Germinal center (tissue), 1 donor: Measurements from ENCODE around the gene RCOR2.

Experiments
- DNase-seq: peaks from one replicate; pipeline ENCODE4 v3.0.0; 2012; ENCODE audit warnings: mixed read lengths, low spot score

Gene RCOR2

DNA sequence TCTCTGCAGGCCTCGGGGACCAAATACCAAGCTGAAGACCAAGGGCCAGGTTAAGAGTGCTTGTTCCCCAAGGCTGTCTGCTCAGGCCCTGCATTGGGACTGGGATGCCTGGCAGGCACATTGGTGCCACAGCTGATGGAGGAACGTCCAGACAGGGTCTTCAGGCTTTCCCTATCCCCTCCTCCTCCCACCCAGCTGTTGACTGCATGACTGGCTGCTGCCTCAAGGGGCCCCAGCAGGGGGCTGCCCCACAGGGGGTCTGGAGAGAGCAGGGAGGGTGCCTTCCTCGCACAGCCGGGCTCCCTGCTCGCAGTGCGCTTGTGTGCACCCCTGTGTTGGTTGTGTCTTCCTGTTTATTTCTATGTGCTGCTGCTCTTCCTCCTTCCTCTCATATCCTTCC is 9.9 kb downstream of the RCOR2 start:
- DNase-seq: no peak

DNA sequence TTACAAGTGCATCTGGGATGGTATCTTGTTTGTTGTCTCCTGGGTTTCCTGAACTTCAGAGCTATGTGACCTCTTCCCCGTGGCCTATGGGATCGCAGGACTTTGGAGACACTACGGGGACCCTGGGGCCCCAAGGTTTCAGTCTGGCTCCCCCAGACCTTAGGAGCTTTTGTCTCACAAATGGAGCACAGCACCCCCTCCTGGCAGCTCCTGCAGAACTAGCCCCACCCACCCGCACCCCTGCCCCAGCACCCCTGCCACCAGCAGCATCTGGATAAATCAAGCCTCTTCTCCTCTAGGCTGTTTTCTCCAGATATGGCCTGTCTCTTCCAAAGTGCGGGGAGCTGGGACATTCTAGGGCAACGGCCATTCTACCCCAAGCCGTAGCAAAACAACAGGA is 10.4 kb downstream of the RCOR2 start:
- DNase-seq: peak; percentile 60

DNA sequence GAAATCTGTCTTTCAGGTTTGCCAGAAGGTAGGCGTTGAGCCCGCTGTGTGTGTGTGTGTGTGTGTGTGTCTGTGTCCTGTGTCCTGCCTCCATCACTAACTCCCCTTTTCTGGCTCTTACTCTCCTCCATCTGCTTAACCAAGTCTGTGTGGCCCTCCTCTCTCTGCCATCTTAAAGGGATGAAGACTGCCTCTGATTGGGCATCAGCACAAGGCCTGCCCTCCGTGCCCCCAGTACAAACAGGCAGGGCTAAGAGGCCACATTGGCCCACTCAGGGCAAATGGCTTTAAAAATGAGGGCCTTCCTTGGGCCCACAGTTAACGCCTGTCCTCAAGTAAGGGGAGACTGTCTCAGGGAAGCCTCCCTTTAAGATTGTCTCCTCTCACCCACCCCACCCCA is 10.9 kb downstream of the RCOR2 start:
- no peak for DNase-seq

DNA sequence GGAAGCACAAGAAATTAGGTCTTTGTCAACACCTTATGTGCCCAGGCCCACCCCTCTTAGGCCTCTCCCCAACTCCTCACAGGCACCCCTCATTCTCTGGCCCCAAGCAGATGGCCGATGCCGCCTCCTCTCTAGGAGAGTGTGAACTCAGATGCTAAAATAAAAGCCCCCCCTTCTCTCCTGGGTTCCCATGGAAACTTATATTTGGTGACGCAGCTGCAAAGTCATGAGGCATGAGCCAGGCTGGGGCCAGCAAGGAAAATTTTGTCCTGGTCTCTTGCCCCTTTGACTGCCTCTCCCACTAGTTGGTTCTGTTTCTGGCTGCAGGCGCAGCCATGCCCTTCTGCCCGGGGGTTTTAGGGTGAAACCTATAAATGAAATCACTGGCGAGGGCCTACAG is 11.8 kb downstream of the RCOR2 start:
- DNase-seq: no peak

DNA sequence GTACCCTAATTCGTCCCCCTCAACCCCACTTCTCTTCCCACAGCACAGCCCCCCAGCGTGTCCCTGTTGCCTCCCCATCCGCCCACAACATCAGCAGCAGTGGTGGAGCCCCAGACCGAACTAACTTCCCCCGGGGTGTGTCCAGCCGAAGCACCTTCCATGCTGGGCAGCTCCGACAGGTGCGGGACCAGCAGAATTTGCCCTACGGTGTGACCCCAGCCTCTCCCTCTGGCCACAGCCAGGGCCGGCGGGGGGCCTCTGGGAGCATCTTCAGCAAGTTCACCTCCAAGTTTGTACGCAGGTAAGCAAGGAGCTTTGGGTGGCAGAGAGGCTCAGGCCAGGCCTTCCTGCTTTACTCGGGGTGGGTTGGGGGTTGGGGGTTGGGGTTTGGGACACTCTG is 12.2 kb downstream of the RCOR2 start:
- DNase-seq: no peak

DNA sequence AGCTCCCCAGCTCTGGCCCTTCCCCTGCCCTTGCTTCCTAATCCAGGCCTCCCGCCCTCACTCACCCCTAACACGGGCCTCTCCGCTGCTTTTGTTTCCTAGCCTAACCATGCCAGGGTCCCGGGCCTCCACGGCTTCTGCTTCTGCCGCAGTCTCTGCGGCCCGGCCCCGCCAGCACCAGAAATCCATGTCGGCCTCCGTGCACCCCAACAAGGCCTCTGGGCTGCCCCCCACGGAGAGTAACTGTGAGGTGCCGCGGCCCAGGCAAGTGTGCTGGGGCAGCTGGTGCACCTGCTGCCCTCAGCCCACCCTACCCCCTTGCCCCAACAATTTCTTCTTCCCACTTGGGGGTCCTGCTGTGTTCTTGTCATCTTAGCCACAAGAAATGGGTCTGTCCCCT is 13.1 kb downstream of the RCOR2 start:
- no peak for DNase-seq

DNA sequence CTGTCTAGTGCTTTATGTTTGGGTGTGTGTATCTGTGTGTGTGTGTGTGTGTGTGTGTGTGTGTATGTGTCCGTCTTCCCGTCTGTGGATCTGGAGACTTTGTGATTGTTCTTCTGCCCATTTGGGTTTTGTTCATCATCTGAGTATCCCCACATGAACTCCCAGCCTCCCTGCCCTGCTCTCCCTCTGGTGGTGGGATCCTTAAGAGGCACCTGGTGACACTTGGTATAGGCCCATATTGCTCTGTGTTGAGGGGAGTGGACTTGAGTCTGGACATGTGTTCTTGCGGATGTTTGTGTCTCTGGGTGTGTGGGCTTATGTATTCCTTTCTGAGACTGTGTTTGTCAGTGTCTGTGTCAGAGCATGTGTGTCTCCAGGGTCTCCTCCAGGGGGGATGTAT is 15.3 kb downstream of the RCOR2 start:
- DNase-seq: no peak

DNA sequence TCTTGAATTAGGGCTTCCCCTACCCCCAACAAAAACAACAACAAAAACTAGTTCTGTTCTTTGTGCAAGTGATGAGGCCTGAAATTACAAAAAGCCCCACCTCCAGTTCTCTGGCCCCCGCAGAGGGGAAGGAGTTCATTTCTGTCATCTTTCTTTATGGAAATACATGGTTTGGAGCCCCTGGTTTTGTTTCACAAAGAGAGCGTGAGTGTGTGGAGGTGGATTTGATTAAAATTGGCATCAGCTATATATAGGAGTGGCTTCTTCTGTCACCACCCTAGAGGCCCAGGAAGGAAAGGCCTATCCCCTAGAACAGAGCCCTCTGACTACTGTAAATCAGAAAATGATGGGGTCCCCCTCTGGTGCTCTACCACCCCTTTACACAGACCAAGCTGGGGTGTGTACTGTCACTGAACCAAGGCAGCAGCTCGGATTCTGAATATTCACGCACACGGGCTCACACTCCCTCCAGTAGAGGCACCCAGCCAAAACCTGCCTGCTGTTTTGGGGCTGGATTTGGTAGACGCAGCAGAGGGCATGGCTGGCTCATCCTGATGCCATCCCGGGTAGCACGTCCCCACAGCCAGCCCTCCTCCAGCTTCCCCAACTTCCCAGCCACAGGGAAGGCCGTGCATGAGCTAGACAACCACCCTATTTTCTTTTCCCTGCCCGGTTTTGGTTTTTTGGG is 19.4 kb downstream of the RCOR2 start:
- DNase-seq: no peak

DNA sequence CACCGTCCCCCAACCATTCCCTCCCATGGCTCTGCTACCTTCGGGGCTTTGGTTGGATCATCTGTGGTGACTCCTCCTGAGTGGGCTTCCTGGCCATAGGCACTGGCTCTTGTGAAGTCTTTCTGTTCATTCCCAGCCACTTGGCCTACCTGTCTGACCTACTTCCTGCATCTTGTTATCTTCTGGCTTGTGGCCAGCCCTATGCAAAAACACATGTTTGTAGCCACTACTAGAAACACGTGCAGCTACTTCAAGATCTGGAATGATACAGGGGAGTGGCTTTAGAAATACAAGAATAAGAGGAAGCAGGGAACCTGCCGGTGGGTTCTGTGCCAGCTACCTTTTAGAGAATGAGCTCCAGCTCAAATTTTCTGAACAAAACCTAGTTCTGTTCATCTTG is 20.9 kb downstream of the RCOR2 start:
- DNase-seq: no peak

DNA sequence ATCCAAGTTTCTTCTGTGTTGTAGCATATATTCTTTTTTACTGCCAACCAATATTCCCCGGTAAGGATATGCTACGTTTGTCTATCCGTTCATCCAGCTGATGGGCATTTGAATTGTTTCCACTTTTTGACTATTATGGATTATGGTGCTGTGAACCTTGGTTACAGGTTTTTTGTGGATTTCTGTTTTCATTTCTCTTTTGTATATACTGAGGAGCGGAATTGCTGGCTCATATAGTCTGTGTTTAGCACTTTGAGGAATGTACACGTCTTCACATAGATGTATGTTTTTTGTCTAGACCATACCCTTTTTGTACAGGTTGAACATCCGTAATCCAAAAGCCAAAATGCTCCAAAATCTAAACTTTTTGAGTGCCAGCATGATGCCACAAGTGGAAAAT is 23.6 kb downstream of the RCOR2 start:
- DNase-seq: no peak

DNA sequence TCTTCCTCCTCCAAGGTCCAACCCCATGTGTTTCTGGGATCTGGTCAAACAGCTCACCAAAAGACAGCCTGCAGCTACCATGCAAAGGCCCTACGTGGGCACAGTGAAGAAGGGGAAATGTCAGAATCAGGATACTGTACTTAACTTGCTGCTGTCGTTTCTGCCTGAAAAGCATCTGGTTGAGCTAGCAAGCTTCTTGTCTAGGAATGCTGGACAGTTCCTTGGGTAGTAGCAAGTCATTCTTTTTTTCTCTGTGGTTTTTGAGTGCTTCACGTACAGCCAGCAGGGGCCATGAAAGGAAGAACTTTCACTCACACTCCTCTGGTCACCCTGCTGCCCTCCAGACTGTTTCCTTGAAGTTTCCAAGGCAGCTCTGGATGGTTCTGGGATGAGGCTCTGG is 24.7 kb downstream of the RCOR2 start:
- no peak for DNase-seq

DNA sequence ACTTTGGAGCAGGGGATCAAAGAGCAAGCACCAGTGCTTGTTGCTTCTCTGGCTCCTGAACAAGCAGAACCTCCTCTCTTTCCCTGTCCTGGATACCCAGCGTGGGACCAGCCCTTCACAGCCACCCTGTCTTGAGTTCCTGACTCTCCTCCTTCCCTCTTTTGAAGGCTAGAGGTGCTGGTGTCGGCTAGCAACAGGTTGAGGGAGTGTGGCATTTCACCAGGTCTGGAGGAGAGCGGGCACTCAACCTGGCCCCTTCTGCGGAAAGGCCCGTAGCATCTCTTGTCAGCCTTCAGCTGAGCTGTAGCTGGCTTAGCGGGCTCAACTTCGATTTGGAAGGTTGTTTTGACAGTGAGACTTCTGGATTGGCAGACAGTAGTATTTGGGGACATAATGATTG is 26.6 kb downstream of the RCOR2 start:
- no peak for DNase-seq

DNA sequence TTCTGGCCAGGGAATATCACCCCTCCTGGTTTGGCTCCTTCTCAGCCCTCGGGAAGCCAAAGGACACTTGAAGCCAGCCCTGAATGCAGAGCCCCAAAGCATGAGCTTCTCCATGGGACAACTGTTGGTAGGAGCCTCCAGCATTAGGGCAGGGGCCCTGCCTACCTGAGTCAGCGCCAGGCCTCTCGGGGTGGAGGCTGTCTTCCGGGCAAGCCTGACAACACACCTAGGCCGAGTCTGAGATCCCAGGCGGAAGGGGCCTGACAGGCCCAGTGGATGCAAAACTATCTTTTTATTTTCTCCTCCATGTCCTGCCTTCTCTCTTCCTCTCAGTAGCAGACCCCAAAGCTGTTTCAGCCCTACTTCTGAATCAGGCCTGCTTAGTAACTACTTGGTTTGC is 27.6 kb downstream of the RCOR2 start:
- no peak for DNase-seq

DNA sequence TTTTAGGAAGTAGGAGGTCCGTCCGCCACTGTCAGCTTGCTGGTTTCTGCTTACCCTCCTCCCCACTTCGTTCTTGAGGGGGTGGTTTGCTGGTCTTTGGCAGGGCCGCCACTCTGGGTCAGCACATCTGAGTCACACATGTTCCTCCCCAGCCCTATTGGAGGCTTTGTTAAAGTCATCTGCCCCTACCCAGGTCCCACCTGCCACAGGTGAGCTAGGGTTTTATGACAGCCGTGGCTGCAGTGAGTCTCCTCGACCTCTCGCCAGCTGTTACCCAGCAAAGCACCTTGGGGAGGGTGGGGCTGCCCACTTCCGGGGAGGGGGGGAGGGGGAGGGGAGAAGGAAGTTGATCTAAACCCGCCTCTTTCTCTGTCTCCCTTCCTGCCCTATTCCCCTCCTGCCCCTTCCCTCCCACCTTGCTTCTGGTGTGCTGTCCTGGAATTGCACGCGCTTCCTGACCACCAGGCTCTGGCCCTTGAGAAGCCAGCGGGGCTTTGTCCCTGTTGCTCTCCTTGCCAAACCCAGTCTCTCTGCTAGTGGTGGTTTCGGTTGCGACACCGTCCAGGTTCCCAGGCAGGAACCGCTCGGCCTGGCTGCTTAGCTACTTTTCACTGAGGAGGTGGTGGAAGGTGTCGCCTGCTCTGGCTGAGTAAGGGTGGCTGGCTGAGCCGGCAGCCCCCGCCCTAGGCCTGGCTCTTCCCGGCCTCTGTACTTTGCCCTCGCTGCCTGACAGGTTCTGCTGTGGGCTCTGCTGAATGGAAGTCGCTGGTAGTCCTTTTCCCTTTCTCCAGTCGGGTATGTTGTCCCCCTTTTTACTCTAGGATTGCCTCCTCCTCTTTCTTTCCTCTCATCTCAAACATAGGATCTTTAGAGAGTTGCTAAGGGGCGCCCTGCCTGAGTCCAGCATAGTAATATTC is 28.5 kb downstream of the RCOR2 start:
- DNase-seq: peak; percentile 82

DNA sequence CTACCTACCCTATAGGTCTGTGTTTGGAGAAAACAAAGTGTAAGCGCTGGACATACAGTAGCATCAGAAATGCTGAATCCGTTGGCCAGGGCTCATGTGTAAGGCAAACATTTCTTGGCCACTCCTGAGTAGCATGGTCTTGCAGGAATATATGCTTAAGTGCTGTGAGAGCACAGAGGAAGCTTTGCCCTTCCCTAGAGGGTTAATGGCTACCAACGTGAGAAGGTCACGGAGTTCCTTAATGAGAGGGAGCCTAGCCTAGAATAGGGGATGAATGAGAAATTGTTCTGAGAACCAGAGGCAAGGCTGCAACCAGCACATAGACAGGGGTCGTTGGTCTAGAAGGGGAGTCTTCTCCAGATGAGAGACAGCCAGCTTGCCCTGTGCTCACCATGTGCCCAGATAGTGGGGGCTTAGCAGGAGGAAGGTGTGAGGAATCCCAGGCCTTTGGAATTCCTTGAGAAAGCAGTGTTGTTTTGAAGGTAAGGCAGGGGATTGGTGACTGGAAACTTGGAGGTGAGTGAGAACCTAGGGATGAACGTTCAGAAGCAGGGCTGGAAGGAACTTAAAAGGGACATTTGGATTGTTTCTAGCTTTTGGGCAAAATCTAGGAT is 29.5 kb downstream of the RCOR2 start:
- DNase-seq: no peak

DNA sequence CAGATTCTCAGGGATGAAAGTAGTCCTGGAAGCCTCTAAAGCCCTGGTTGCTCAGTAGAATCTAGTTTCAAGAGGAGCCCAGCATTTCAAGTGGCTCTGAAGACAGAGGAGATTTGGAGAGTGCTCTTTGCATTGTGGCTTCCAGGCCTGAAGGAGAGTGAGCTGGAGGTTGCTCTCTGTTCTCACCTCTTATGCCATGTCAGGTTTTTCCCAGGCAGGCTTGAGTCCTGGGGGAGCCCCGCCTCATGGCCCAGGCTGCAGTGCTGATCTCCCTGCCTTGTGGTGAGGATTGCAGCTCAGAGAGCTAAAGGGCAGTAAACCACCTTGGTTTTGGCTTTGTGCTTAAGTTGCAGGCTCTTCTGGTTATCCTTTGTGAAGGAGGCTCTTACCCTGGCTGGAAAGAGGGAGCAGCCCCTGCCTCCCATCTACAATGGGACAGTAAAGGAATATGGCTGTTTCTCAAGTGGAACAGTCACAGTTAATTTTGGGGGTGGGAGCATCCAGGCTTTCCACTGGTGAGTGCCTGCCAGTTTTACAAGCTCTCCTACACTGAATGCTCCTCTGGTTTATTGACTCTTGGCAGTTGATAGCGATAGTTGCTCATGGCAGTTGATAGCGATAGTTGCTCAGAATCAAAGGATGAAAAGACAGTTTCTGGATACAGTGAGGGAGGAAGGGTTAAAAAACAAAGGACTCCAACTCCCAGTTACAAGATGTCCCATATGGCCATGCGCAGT is 32.6 kb downstream of the RCOR2 start:
- DNase-seq: no peak

DNA sequence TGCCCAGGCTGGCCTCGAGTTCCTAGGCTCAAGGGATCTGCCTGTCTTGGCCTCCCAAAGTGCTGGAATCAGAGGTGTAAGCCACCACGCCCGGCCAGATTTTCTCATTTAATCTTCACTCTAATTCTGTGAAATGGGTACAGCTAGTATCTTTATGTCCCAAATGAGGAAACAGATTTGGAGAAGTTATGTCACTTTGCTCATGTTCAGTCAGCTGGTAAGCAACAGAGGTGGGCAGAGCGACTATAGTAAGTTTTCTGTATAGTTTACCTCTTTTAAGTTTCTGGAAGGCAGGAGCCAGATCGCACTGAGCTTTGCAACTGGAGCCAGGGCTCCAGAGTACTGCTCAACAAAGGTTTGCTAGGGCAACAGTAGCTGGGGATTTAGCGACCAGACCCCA is 33.2 kb downstream of the RCOR2 start:
- no peak for DNase-seq

DNA sequence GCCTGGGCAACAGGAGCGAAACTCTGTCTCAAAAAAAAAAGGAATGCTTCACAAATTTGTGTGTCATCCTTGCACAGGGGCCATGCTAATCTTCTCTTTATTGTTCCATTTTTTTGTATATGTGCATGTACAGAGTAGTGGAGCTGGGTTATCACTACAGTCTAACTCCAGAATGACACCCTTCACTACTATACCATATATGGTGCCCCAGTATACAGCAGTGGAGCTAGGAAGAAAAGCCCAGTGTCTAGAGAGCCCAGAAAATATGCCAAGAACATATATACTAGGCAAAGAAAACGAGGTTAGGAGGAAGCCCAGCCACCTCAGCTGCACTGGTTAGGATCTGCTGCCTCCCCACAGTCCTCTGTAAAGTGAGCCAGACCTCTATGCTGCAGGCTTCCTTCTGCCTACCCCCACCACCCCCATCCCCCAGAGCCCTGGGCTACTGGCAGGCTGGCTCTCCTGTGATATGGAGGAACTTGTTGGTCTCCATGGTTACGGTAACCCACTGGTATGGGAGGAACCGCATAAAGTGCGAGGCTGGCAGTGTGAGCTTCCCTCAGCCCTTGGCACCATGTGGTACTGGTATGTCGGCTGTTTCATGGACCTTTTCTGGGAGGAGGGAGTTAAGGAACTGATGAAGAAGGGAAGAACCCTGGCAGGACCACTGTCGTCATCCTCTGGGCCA is 34.3 kb downstream of the RCOR2 start:
- DNase-seq: peak; percentile 20

DNA sequence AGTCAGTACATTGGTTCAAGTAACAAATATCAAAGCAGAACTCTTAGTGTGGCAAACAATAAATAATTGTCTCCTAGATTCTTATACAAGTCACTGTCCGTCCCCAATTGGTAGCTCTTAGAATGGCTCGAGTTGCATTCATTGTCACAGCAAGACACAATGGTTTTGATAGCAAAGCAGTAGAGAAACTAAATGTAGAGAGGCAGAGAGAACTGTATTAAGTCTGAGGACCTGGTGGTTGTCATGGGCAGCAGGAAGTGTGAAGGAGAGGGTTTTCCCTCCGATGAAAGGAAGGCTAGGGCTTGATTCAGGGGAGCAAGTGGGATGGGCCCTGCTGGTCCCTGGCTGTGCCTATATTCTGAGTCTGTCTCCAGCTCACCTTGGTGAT is 36.6 kb downstream of the RCOR2 start:
- no peak for DNase-seq

DNA sequence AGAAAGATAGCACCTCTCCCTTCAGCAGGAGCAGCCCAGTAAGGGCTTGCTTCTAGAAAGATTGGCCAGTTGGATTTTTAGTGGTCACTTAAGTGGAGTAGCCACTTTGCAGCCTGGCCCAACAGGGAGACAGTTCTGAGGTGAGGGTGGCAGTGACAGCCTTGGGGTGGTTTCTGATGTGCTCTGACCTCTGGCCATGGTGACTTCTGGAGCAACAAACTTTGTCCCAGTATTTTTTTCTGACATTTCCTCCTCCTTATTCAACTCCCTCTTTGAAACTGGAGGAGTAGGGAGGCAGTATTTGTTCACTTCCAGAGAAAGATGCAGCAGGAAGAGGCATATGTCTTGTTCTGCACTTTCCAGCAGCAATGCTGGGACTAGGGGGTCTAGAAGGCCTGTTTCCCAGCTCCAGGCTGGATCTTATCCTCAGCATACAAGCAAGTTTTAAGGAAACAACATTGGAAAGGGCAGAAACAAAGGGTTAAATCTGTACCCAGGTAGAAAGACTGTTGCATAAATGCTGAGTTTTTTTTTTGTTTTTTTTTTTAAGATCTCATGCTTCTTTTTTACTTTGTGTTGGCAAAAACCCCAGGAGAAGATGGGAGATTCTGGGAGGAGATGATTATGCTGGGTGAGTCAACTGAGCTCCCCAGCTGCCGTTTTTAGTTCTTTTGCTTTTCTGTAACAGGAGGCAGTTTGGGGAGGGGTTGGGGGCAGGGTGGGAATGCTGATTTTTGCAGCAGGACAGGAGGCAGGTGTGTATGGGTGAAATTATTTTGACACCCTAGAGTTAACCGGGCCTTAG is 37.2 kb downstream of the RCOR2 start:
- no peak for DNase-seq

DNA sequence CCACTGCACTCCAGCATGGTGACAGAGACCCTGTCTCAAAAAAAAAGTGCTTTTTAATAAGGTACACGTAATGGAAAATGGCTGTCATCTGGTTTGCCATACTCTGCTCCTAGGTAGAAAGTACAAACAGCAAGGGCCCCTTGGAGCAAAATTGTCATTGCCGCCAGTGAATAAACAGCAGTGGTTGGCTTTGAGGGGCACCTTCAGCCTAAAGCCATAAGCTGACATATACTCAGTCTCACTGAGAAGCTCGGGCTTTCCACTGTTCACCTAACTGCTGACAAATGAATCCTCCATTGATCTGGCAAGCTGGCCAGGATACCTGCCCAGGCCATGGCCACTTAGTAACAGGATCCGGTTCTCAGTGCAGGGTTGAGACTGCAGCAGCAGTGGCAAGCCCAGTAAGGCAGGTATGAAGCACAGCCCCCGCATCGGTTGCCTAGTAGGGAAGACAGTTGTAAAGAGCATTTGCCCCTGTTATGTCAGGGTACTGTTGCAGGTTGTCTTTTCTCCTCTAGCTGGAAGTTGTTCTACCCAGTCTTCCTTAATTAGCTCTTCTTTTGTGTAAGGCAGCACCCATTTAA is 39.2 kb downstream of the RCOR2 start:
- DNase-seq: no peak
